Activated CD8-positive, alpha-beta memory T cell treated with anti-CD3 and anti-CD28 coated beads, Interleukin-2, amount 50 U/mL, for 24 hours (primary cell): ENCODE results near the gene TOMM7.

Source experiments
- DNase-seq: peaks from one replicate; pipeline ENCODE4 v3.0.0-alpha.2; 2020; ENCODE audit errors: extremely low read depth

TOMM7 gene

DNA sequence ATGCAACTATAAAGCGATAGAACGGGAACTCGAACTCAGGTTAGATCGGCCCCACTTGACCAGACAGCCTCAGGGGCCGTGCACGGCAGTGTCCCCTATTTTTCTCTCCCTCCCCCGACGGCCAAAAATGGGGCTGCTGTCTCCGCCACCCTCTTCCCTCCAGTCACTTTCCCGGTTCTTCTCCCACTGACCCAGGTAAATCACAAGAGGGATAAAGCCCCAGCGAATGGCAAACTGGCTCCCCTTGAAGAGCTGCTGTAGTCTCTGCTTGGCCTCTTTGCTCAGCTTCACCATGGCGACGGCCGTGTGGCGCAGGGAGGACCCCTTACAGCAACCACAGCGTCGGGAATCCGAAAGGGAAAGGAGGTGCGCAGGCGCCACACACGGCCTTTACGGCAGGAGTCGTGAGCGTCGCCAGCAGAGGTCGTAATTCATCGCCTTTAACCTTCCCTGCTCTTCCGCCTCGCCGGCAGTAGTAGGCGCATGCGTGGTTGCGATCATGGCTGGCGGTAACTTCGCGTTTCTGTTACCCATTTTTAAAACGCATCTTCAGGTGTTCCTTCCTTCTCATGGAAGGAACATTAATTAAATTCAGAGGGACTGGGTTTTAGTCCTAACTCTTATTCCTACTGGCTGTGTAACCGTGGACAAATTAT, at the start of gene TOMM7:
TOMM7 (minus strand) TSS at position 364 of the 656 bp plus-strand sequence; CDS start at position 294, 70 bp downstream.
- peak; percentile 77 for DNase-seq

DNA sequence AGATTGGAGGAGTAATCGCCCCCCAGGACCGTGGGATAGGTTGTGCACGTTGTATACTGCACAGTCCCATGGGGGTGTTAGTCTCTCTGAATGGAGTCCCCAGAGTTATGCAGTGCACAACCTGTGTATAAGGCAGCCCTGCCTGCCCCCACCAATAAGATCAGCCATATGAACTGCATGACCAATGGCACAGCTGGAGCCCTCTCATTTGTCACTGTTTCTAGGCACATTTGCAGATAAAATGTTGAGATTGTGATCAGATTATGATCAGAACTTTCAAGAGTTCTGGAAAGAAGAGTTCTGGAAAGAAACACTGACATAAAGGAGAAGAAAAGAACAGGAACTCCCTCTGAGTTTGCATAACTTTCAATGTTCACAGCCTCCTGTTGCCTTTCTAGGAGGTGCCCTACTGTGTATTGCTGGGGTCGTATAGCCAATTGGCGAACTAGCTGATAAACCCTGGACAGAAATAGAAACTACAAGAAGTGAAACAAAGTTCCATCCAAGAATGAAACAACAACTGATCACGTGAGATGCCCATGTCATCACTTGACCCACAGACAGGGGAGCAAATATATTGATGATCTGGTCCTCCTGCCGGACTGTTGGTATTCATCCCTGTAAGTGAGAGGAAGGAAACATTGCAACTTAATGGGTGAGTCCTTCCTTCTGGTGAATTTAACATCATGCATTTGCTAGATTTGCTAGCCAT, 49.6 kb upstream of the TOMM7 start:
- DNase-seq, result no peak

DNA sequence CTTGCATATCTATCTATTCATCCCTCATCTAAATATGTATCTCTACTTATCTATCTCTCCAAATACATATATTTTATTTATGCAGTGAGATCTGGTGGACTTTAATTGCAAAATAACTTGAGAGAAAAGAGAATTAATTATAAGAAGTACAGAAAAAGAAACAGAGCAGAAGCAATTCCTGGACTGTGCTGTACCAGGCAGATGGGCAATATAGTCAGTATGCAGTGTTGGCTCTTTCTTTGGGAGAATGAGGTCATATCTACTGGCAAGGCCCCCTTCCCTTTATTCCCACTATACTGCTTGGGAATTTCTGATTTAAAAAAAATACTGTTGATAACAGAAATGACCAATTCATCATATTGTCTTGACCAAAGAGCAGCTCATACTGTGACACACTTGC, 49.0 kb upstream of the TOMM7 start:
- DNase-seq, result no peak

DNA sequence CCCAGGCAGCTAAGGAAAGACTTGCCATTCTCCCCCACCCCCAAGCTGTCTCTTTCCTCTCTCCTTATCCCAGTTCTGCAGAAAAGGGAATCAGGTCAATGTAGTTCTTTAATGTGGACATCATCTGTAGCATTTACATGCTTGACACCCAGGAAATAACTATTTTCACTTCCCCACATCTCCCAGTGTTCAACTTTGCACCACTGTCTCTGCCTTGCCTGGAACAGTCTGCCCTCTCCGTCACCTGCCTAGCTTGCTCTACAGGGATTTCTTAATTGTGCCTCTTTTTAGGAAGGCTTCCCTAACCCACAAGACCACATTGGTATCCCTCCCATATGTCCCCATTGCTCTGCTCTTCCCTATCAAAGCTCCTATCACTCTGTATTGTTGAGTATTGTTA, 45.9 kb upstream of the TOMM7 start:
- DNase-seq, result no peak

DNA sequence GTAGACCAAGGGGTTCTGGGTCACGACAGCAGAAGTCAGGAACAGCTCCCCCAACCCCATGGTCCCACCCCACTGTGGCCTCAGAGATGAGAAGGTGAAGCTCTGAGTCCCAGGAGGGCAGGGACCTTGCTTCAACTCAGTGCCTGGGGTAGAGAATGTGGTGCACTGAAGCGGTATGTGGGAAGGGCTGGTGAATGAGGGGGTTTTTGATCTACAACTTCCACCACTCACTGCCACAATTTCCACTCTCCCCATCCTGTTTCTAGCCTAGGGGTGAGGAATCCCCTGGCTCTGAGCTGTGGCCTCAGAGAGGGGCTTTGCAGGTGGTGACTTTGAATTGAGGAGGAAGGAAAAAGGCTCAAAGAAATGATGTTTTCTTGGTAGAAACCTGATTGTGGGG, 44.9 kb upstream of the TOMM7 start:
- no peak for DNase-seq

DNA sequence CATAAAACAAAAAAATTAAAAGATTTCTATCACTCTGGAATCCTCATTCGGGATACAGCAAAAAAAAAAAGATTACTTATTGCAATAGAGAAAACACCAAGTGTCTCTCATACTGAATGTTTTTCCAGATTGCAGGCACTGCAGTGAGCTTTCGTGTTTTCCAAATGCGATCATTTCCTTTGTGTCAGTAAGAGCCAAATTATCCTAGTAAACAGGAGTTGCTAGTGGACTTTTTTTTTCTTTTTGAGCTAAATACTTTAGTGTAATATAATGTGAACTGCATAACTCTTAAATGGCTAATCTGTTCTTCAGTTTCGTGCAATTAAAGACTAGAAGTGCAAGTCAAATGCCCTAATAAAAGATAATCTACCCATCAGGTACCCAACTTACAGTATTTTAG, 44.4 kb upstream of the TOMM7 start:
- DNase-seq, result no peak

DNA sequence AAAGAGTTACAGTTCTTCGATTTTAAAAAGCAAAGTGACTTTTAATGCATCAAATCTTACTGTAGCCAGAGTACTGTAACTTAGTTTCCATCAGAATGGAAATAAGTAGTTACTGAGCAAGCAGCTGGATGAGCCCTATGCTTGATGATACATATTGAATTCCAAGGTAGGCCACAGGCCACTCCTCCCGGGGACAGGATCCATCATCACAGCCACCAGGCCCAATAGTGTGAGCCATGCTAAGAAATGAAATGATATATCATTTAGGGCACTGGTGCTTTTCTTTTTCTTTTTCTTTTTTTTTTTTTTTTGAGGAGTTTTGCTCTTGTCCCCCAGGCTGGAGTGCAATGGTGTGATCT, 42.9 kb upstream of the TOMM7 start:
- DNase-seq, result no peak

DNA sequence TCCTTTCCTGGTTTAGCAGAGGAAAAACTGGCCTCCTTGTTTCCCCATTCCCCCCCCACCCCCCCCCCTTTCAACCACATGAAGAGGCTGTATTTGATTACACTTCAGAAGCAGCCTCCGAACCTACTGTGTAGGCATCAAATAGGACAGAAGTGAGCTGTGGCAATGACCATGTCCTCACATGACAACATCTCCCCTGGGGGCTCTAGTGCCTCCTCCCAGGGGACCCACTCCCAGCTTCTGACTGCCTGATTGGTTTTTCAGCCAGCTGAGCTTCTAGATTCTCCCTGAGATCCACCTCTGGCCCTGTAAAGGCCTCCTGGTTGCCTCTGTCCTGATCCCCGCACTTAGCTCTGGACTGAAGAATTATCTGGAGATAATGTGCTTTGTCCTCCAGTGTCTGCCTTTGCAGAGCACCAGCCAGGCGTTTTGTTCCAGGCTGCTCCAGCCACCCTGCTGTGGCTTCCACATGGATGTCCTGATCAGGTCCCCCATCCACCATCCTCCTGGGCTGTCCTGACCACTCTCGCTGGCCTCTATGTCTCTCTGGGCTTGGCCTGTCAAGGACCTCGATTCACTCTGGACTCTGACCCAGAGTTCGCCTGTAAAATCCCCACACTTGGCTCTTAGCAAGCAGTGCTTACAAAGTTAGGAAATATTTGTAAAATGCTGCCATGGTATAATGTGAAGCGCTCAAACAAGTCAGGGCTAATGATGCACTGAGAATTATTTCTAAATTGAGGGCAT, 42.4 kb upstream of the TOMM7 start:
- no peak for DNase-seq

DNA sequence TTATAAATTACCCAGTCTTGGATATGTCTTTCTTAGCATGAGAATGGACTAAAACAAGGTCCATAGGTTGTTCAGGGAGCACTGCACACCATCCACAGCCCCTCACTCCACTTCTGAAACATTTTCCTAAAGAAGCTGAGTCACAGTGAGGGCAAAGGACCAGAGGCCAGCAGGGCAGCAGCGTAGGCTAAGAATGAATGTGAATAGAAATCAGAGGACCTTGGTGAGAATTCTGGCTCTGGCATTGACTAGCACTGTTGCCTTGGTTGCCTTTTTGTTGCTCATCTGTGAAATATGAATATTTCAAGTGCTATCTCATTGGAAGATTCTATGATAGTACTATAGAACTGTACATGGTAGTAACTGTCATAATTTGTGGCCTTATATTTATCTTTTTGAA, 41.7 kb upstream of the TOMM7 start:
- DNase-seq, result no peak

DNA sequence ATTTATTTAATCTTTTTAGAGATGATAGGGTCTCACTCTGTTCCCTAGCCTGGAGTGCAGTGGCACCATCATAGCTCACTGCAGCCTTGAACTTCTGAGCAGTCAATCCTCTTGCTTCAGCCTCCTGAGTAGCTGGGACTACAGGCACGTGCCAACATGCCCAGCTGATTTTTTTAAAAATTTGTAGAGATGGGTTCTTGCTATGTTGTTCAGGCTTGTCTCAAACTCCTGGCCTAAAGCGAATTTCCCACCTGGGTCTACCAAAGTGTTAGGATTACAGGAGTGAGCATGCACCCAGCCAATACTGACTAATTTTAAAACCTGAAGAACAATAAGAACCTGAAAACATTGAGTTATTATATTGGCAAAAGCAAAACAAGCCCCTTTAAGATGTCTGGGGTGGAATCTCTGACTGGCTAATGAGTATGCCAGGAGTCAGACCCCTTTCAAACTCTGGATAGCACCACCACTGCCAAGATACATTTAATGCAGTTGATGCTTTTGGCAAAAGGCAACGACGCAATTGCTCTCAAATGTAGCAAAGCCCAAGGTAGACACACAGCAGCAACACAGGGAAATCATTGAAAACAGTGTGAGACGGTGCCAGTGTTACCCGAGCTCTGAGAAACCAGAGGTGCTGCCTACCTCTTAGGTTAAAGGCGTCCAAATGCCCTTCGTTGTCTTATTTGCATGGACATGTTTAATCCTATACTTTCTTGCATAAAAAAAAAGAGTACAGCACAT, 40.7 kb upstream of the TOMM7 start:
- no peak for DNase-seq

DNA sequence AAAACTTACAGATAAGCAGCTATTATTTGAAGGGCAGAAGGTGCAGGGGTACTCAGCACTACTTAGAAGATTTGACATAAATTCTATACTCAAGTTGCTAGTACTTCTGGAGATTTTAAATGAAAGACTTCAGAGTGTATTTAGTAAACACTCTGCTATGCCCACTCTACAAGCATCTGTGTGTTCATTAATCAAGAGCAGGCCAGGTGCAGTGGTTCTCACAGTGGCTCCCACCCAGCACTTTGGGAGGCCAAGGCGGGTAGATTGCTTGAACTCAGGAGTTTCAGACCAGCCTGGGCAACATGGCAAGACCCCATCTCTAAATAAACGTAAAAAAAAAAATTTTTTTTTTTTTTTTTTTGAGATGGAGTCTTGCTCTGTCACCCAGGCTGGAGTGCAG, 38.9 kb upstream of the TOMM7 start:
- DNase-seq, result no peak

DNA sequence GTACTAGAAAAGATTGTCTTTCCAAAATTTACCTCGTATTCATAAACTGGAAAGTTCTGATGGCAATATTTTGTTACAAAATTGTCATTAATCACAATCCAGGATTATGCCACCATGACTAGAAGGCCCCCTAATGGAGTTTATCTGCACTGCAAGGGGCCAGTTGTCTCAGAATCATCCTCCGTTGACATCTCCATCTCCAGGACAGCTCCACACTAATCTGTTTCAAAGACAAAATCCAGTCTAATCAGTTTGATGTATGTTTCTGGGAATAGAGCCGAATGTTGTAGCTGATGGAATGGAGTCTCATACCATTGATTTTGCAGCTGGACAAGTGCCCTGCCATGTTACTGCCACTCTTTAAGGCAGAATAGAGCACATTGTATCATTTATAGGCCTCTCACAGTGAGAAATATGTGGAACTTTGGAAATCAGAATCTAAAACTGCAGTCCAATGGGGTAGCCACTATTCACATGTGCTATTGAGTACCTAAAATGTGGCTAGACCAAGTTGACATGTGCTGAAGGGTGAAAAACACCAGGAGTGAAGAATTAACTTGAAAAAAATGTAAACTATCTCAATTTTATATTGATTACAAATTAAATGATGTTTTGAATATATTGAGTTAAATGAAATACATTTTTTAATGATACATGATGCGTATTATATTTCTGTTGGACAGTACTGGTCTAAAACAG, 38.3 kb upstream of the TOMM7 start:
- DNase-seq, result no peak

DNA sequence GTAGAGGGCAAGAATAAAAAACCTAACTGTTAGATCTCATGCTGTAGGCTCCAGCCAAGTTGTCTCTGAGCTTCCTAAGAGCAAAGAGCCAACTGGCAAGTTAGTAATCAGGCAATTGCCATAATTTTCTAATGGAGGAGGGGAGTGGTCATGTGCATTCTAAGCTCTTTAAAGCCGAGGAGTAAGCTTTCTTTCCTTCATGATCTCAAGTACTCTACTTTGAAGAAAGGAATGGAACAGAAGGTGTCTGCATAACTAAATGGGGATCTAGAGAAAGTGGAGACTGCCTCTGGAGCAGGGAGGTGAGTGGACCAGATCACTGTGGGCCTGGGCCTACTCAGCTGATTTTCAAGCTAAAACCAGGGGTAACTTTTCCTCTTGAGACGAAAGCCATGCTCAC, 37.7 kb upstream of the TOMM7 start:
- no peak for DNase-seq

DNA sequence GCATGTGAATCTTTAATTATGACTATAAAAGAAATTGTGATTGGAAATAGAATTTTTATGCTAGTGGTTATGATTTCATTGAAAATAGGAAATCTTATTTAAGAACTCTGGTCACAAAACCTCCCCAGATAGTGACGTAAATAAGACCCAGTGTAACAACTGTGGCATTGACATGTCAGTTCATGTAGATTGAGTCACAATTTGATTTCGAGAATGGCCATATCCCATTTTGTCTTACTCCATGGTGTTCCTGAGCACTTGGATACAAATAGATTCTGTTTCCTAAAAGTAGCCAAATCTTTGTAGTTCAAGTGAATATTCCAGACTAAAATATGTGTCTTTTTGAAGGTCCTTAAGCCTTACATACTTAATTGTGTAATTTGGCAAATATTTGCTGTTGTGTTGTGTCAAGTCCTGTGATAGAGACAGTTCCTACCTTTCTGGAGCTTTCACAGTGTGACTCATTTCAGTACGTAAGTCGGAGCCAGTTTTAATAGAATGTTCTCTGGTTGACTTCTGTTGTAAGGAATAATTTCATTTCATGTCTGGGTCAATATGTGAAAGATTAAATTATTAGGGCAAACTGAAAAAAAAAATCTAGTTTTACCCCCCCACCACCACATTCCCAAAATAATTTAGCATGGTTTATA, 37.1 kb upstream of the TOMM7 start:
- DNase-seq, result no peak

DNA sequence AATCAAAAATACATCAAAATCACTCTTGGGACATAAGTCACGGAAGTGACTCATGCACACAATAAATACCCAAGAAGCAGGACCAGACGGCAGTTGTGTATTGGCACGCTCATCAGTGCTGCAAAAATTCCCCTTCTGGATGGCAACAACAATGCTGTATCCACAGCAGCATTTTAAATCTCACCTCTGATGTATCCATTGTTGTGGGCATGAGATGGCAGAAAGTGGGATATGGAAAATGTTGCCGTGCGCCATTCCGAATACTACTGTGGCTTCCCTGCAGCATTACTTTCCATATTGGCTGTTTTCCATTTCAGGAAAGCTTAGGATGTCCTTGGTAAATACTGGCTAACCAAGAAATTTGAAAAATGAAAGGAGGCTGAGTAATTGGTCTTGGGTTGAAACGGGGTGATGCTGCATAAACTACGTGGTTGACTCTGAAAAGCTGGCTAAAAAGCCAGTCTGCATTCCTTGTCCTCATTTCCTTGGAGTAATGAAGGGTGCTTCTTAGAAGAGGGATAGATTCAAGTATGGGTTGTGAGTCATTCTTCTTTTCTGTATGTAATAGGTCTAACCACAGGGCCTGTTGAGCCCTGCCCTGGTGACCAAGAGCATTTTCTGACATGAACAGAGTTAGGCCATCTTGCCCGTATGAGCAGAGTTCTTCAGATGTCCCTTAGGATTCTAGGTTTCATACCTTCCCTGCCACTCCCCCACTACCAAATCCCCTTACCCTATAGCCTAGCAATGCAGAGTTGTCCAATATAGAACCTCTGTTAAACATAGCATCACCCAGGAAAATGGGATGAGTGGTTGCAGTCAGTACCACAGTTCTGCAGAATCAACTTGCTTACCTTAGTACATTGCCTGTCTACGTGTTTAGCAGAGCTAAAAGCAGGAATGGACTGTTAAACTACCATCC, 36.3 kb upstream of the TOMM7 start:
- no peak for DNase-seq

DNA sequence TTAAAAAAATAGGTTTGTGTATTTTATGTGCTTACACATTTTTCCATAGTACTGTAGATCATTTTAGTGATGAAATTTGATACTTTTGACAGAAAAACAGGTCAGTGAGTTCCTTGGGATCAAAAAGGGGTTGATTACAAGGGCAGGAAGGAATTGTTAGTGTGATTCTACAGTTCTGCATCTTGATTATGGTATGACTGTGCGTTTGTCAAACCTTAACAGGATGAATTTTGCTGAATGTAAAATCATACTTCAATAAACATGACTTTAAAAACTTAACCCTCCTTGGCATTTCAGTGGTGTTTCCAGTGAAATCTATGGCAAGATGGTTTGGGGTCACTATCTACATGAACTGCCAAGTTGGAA, 35.6 kb upstream of the TOMM7 start:
- DNase-seq, result no peak

DNA sequence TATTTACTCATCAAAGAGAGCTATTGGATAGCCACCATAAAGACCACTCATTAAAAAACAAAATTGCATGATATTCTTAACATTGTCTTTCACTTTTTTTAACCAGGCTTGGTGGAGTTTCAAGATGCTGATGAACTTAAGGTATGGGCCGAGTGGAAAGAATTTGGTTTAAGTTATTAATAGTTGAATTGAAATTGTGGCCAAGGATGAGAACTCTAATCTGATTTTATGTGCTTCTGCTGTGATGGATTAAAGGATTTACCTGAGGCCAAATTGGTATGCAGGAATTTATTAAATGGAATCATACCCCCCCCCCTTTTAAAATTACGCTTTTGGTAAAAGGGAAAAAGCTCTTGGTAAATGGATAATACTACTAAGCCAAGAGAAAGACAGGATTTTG, 33.8 kb upstream of the TOMM7 start:
- no peak for DNase-seq

DNA sequence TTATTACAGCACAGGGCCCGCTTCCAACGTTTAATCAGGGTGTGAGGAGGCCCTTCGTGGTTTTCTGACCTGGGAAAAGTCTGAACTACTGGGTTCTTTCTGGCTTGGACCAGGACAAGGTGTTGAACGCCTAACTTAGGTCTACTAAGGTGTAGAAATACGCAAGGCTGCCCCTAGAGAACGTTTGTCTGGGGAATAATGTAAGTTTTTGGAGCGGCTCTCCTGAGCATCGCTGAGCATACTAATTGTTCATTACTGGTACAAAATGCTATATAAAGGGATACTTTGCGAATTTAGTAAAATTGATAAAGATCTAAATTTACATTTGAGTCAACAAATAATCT, 32.4 kb upstream of the TOMM7 start:
- DNase-seq, result no peak

DNA sequence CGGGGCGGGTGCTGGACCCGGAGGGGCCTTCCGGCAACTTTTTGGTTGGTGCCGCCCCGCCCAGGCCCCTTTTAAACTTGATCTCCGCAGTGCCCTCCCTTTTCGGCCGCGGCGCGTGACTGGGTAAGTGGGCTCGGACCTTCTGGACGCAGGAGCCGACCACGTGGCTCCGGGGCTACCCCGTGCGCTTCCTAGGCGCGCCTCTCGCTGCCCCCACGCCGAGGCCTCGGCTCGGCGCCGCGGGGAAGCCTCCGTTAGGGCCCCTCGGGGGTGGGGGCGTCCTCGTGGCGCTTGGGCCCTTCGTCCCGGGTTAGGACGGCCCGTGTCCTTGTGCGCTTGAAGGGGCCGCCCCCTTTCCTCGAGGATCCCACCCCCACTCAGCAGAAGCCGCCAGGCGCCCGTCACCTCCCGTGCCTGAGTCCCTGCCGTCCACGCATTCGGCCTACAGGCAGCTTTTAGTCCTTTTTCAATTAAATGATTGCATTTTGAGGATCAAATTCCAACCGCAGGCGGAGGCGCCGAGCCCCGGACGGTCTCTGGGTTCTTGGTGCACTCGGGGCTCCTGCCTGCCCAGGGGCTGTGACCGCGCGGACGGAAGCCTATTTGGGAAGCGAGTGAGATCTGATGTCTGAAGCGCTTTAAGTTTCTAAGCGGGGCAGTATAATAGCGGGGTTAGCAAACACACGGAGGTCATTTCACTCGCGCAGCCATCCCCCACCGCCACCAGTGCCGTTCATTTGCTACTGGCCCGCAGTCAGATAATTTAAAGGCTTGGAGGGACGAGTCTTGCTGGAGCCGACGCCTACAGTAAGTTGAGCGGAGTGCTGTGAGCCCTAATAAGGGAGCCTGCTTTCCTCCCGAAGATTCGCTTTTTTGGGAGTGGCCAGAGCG, 31.8 kb upstream of the TOMM7 start:
- DNase-seq, result peak; percentile 56
